Measurements from ENCODE around the gene PKD2L1. TPM values are rescaled to one million over a fixed set of nuclear protein-coding genes. Genes with fewer than 3 reads are reported as not detected.
A peak's percentile ranks its signal among the peaks of the same experiment; 100 is the strongest.
"Not testable (repeated sequence)": the region's sequence is repeated elsewhere in the genome, so short reads cannot be mapped to it uniquely, and the experiment has no call there.

Gene PKD2L1
- total RNA-seq, 1 experiment from 2014 or later, result not detected

DNA sequence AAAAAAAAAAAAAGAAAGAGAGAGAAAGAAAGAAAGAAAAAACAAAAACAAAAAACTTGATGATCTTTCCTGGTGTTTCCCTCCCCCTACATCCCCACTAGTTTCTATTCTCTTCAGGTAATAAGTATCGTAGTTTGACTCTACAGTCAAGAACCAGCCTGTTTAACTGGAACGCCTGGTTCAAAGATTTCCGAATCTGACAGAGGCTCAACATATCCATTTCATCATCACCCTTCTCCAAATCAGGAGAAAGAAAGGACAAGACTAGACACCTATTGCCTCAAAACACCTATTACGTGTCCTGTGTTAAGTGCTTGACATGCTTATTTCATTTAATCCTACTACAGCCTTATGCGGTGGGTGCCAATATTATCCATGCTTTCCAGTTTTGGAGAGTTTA is 23.2 kb downstream of the PKD2L1 start:
- Histone ChIP-seq H3K4me3 (ENCODE audit: low read depth, low read length, poor library complexity, severe bottlenecking) (no peak overlapping the region), H3K9me3 (ENCODE audit: low read depth, low read length, poor library complexity, severe bottlenecking) (no peaks in the 10 kb centered on the region), H3K36me3 (ENCODE audit: insufficient read depth, low read length, poor library complexity, severe bottlenecking) (no peaks in the 10 kb centered on the region), H3K4me1 (ENCODE audit: insufficient read depth, low read length, poor library complexity, severe bottlenecking) (no peaks in the 10 kb centered on the region), H3K27me3 (replicated peaks; ENCODE audit: insufficient read depth, low read depth, low read length, poor library complexity) (no peaks in the 10 kb centered on the region), H3K27ac (ENCODE audit: low read depth, low read length, poor library complexity, severe bottlenecking) (no peak overlapping the region)
- no peak for DNase-seq (ENCODE audit: low spot score)
- CTCF ChIA-PET, result no interaction called here
- no TSS peak for BruUV-seq (replicated peaks)
- POLR2A ChIA-PET (ENCODE audit: low non-redundant PET), result no interaction called here
- intact Hi-C loops (cut with micrococcal nuclease; ENCODE audit: unreplicated experiment), result loop anchor here (10.0 kb wide), 1 partner anchor 198 kb away; no protein-coding TSS in a partner anchor
- TF ChIP-seq EZH2 (IDR thresholded peaks at IDR 0.05; ENCODE audit: borderline replicate concordance, low read depth, low read length, poor library complexity, severe bottlenecking), result no peak
- TF ChIP-seq, protein P1, sequence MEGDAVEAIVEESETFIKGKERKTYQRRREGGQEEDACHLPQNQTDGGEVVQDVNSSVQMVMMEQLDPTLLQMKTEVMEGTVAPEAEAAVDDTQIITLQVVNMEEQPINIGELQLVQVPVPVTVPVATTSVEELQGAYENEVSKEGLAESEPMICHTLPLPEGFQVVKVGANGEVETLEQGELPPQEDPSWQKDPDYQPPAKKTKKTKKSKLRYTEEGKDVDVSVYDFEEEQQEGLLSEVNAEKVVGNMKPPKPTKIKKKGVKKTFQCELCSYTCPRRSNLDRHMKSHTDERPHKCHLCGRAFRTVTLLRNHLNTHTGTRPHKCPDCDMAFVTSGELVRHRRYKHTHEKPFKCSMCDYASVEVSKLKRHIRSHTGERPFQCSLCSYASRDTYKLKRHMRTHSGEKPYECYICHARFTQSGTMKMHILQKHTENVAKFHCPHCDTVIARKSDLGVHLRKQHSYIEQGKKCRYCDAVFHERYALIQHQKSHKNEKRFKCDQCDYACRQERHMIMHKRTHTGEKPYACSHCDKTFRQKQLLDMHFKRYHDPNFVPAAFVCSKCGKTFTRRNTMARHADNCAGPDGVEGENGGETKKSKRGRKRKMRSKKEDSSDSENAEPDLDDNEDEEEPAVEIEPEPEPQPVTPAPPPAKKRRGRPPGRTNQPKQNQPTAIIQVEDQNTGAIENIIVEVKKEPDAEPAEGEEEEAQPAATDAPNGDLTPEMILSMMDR (conservative IDR thresholded peaks at IDR 0.05; ENCODE audit: low read depth, low read length), result no peak

DNA sequence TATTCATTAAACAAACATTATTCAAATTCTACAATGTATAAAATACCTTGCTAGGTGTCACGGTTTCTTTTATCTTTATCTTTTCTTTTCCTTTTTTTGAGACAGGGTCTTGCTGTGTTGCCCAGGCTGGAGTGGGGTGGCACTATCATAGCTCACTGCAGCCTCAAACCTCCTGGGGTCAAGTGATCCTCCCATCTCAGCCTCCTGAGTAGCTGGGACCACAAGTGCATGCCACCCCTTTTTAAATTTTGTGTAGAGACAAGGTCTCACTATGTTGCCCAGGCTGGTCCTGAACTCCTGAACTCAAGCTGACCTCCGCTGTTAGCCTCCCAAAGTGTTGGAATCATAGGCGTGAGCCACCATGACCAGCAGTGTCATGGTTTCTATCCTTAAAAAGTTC is 25.6 kb downstream of the PKD2L1 start:
- no peak overlapping the region for H3K4me3 ChIP-seq (ENCODE audit: low read depth, low read length, poor library complexity, severe bottlenecking)
- no peak for DNase-seq (ENCODE audit: low spot score)
- no peaks in the 10 kb centered on the region for H3K36me3 ChIP-seq (ENCODE audit: insufficient read depth, low read length, poor library complexity, severe bottlenecking)
- no peaks in the 10 kb centered on the region for H3K9me3 ChIP-seq (ENCODE audit: low read depth, low read length, poor library complexity, severe bottlenecking)
- H3K27ac ChIP-seq (ENCODE audit: low read depth, low read length, poor library complexity, severe bottlenecking), result no peak overlapping the region
- no peaks in the 10 kb centered on the region for H3K4me1 ChIP-seq (ENCODE audit: insufficient read depth, low read length, poor library complexity, severe bottlenecking)
- ChIA-PET CTCF (no interaction called here), POLR2A (ENCODE audit: low non-redundant PET) (no interaction called here)
- H3K27me3 ChIP-seq (replicated peaks; ENCODE audit: insufficient read depth, low read depth, low read length, poor library complexity), result no peaks in the 10 kb centered on the region
- TF ChIP-seq, protein P1 (conservative IDR thresholded peaks at IDR 0.05; ENCODE audit: low read depth, low read length), result no peak
- TF ChIP-seq EZH2 (IDR thresholded peaks at IDR 0.05; ENCODE audit: borderline replicate concordance, low read depth, low read length, poor library complexity, severe bottlenecking), result no peak
- BruUV-seq (replicated peaks), result no TSS peak
- intact Hi-C loops (cut with micrococcal nuclease; ENCODE audit: unreplicated experiment), result loop anchor here (10.0 kb wide), 1 partner anchor 200 kb away; no protein-coding TSS in a partner anchor

DNA sequence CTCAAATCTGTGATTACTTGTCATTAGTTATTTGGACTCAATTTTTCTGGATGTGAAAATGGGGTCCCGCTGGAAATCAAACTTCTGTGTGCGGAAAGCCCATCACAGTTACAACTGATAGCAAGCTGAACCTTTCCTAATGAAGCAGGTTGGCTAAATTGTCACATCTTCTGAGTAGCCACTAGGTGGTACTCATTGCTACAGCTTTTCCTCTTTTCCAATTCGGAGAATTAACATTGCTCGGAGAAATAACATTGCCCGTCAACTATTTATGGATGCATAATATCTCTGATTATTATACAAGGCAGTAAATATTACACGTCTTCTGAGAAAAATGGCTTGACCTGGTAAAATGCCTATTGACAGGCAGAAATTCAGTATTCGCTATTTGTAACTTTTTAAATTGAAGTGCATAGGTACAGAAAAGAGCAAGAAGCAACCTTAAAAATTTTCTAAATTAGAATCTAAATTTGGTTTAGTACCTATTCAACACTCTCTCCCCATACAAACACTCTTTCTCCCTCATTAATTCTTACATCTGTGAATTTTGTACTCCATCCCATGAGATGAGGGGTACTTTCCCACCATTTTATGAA is 26.2 kb downstream of the PKD2L1 start:
- peak; percentile 48 for DNase-seq (ENCODE audit: low spot score)
- intact Hi-C loops (cut with micrococcal nuclease; ENCODE audit: unreplicated experiment), result loop anchor here (2.0 to 10.0 kb wide), 2 partner anchors 129 to 201 kb away; no protein-coding TSS in a partner anchor
- Histone ChIP-seq H3K4me1 (ENCODE audit: insufficient read depth, low read length, poor library complexity, severe bottlenecking) (no peaks in the 10 kb centered on the region), H3K4me3 (ENCODE audit: low read depth, low read length, poor library complexity, severe bottlenecking) (no peak overlapping the region), H3K9me3 (ENCODE audit: low read depth, low read length, poor library complexity, severe bottlenecking) (no peaks in the 10 kb centered on the region), H3K27ac (ENCODE audit: low read depth, low read length, poor library complexity, severe bottlenecking) (no peak overlapping the region), H3K36me3 (ENCODE audit: insufficient read depth, low read length, poor library complexity, severe bottlenecking) (no peaks in the 10 kb centered on the region), H3K27me3 (replicated peaks; ENCODE audit: insufficient read depth, low read depth, low read length, poor library complexity) (no peaks in the 10 kb centered on the region)
- POLR2A ChIA-PET (ENCODE audit: low non-redundant PET), result no interaction called here
- BruUV-seq (replicated peaks), result no TSS peak
- CTCF ChIA-PET, result interaction anchor here (0.7 kb wide), 1 partner anchor 205 kb away, joined by 7 read pairs; no protein-coding TSS in a partner anchor
- TF ChIP-seq, protein P1 (conservative IDR thresholded peaks at IDR 0.05; ENCODE audit: low read depth, low read length), result peak; percentile 76
- TF ChIP-seq EZH2 (IDR thresholded peaks at IDR 0.05; ENCODE audit: borderline replicate concordance, low read depth, low read length, poor library complexity, severe bottlenecking), result no peak

DNA sequence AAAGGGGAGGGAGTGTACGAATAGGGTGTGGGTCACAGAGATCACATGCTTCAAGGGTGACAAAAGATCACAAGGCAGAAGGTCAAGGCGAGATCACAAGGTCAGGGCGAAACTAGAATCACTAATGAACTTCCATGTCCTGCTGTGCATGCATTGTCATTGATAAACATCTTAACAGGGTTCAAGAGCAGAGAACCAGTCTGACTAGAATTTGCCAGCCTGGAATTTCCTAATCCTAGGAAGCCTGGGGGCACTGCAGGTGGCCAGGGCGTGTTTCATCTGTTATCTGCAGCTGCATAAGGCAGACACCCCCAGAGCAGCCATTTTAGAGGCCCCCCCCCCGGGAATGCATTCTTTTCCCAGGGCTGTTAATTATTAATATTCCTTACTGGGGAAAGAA is 28.9 kb downstream of the PKD2L1 start:
- BruUV-seq (replicated peaks); H3K4me1 ChIP-seq (ENCODE audit: insufficient read depth, low read length, poor library complexity, severe bottlenecking); H3K4me3 ChIP-seq (ENCODE audit: low read depth, low read length, poor library complexity, severe bottlenecking); H3K27me3 ChIP-seq (replicated peaks; ENCODE audit: insufficient read depth, low read depth, low read length, poor library complexity); H3K36me3 ChIP-seq (ENCODE audit: insufficient read depth, low read length, poor library complexity, severe bottlenecking); CTCF ChIA-PET; H3K9me3 ChIP-seq (ENCODE audit: low read depth, low read length, poor library complexity, severe bottlenecking); DNase-seq (ENCODE audit: low spot score); H3K27ac ChIP-seq (ENCODE audit: low read depth, low read length, poor library complexity, severe bottlenecking); POLR2A ChIA-PET (ENCODE audit: low non-redundant PET): not testable (repeated sequence)
- intact Hi-C loops (cut with micrococcal nuclease; ENCODE audit: unreplicated experiment), result loop anchor here (10.0 kb wide), 1 partner anchor 204 kb away; no protein-coding TSS in a partner anchor
